Measurements from ENCODE around the gene TPSG1. TPM values are rescaled to one million over a fixed set of nuclear protein-coding genes. Genes with fewer than 3 reads are reported as not detected.
A peak's percentile ranks its signal among the peaks of the same experiment; 100 is the strongest.

TPSG1 gene
- total and polyA plus RNA-seq, 10 of the 15 experiments (the other 5 are each of a cell fraction or from before 2014, with no cell fraction given): not detected

GRCh38 chr16:1181404-1182315 is 43.4 kb downstream of the TPSG1 start:
- FAIRE-seq (no peak), ATAC-seq (no peak), DNase-seq (ENCODE audit: low read depth, low spot score) (no peak)
- TF ChIP-seq TCF3 (IDR thresholded peaks at IDR 0.05; ENCODE audit: borderline replicate concordance, insufficient read depth, low read depth, low read length) (0 out of 2 replicates have a peak, but pooled peaks have one; percentile 56), RBBP5 (conservative IDR thresholded peaks at IDR 0.05) (no peak), BCL3 (IDR thresholded peaks at IDR 0.05; ENCODE audit: borderline replicate concordance, insufficient read depth, low read depth, low read length, poor library complexity, severe bottlenecking) (peak; percentile 94), BCL11A (IDR thresholded peaks at IDR 0.05; ENCODE audit: low read depth, low read length) (no peak), IRF3 (IDR thresholded peaks at IDR 0.05) (no peak), PML (IDR thresholded peaks at IDR 0.05; ENCODE audit: low read length) (no peak)
- intact Hi-C loops (cut with micrococcal nuclease; ENCODE audit: unreplicated experiment): no loop called here
- no peaks in the 10 kb centered on the region for H4K20me1 ChIP-seq (ENCODE audit: control insufficient read depth, insufficient read depth)
- POLR2A ChIA-PET: no interaction called here
- in situ Hi-C loops (cut with MboI): no loop called here
- no peak overlapping the region for H3K27ac ChIP-seq (ENCODE audit: control insufficient read depth, insufficient read depth)
- SMC1A ChIA-PET (ENCODE audit: uncharacterized antibody, unreplicated experiment): no interaction called here
- no peaks in the 10 kb centered on the region; the same call in 2 of the 3 replicates for H3K9me3 ChIP-seq (replicated peaks; ENCODE audit: control insufficient read depth, insufficient read depth, low read length)
- no peaks in the 10 kb centered on the region for H3K27me3 ChIP-seq (replicated peaks in 1 of 2; ENCODE audit: control insufficient read depth in 2 of 2, insufficient read depth in 2 of 2, low read length in 1 of 2)
- CTCF ChIA-PET: no interaction called here
- H2AFZ ChIP-seq (ENCODE audit: control insufficient read depth, low read depth, low read length): no peak overlapping the region
- no TSS peak for BruUV-seq (replicated peaks)
- H3K36me3 ChIP-seq (ENCODE audit: control insufficient read depth in 2 of 2, insufficient read depth in 2 of 2, low read length in 1 of 2): no peaks in the 10 kb centered on the region
- no peak overlapping the region for H3K4me3 ChIP-seq
- H3K79me2 ChIP-seq (ENCODE audit: control insufficient read depth, insufficient read depth, low read length): no peaks in the 10 kb centered on the region
- H3K4me2 ChIP-seq (ENCODE audit: control insufficient read depth, insufficient read depth): no peak overlapping the region
- RAD21 ChIA-PET (ENCODE audit: unreplicated experiment): no interaction called here
- no peak overlapping the region for H3K9ac ChIP-seq (ENCODE audit: control insufficient read depth, insufficient read depth, low read length)
- 59% methylated on average over 37 of the region's 39 CpGs for WGBS (ENCODE audit: insufficient coverage, insufficient replicate concordance, low lambda C conversion rate, missing lambda C conversion rate)
- no peaks in the 10 kb centered on the region for H3K4me1 ChIP-seq (ENCODE audit: control insufficient read depth, insufficient read depth, low read length)

All from GM12878 (cell line).